ENCODE data around the gene TMEM26.
"Not testable (repeated sequence)": the region's sequence is repeated elsewhere in the genome, so short reads cannot be mapped to it uniquely, and the experiment has no call there.

TMEM26 gene

DNA sequence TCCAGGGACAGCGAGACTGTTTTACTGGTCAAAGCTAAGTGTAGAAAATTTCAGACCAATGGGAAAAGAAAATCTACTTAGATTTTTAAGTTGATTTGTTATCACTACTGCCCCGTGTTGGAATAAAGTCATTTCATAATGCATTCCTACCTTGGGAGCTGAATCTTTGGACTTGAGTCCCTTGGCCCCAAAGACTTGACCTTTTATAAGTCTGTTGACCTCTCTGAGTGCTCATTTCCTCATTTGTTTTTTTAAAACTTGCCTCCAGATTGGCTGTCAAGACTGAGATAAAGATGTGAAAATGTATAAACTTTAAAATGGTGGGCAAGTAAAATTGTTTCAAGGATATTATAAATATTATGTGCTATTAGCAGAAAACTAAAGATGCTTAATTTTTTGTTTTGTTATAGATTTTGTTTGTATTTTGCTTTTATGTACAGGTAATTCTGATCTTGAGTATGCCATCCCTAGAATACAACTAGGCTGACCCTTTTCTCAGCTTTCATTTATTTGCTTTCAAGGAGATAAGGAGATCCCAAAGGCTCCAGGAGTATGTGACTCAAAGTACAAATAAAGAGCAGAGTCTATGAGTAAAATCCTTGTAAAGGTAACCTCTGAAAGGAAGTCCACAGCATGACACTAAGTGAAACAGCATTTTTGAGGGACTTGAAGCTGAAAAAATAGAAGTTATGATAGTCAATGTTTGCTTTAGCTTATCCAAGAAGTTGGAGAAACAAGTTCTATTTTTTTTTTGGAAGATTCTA lies 54.6 kb downstream of the TMEM26 start:
- no peak for DNase-seq (ENCODE audit: low read depth)

DNA sequence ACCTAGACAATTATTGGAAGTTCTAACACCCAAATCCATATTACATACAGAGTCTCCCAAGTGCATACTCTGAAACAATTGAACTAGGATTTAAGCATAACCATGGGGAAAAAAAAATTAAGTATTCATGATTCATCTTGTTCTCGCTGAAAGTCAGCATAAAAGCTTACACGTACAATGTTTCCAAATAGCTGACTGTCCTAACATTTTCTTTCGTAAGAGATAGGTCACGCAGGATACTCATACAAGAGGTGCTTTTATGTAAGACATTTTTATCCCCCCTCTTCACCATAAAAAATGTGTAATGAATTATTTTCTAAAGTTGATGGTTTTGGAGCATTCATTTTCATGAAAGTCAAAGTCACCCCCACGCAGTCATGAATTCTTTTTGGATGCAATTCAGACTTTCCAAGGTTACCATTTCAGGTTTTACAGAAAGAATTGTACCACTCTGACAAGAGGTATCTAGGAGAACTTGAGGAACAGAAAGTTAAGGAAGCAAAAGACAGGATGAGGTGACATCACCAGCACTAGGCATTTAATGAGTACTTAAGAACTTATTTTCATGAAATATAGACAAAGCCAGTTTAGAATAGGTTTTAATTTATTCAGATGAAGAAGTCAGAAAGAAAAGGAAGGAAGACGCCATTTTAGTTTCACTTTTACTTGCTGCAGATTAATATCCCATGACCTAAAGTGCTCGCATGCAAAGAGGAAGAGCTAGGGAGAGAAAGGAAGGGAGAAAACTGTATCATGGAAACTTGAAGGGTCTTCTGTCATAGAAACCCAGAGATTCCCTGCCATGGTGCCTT lies 55.8 kb downstream of the TMEM26 start:
- DNase-seq (ENCODE audit: low read depth) = peak; percentile 31

DNA sequence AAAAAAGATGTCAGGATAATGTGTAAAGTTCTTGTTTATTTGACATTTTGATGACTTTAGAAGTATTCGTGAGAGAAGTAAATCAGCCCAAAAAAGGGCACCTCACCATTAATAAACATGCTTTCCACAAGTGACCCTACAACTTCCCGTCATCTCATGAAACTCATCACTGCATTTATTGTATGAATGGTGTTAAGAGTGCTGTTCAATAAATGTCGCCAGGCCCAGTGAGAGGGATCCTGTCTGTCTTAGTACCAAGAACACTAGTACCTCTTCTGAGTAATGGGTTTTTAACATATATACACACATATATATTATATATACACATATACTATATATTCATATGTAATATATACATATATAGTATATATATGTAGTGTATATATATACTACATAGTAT lies 61.9 kb downstream of the TMEM26 start:
- DNase-seq (ENCODE audit: low read depth) = no peak

DNA sequence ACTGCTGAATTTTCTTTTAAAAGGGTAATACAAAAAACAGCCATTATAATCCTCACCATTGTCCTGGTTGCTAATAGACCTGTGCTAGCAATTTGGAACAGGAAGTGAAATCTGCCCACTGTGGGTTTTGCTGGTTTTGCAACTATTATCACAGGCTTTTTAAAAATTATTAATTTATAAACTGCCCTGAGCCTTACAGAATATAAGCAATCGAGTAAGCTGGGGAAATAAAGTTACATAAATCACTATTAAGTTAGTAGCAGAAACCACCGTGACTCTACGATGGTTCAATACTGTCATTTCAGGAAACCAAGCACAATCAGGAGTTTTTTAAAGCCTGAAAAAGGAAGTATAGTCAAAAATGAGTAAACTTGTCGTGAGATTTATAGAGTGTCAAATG lies 62.3 kb downstream of the TMEM26 start:
- no peak for DNase-seq (ENCODE audit: low read depth)

DNA sequence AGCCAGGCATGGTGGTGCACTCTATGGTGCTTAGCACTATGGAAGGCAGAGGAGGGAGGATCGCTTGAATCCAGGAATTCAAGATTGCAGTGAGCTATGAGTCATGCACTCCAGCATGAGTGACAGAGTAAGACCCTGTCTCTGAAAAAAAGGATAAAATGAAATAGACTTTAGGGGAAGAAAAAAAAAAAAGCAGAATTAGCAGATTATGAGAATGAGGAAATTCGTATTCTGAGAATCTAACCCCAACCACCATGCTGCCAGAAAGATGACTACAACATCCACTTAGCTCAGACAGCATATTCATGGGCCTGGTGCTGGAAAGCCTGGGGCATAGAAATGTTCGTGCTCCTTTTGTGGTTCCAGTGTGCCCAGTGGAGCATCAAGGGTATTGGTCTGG lies 63.3 kb downstream of the TMEM26 start:
- no peak for DNase-seq (ENCODE audit: low read depth)

DNA sequence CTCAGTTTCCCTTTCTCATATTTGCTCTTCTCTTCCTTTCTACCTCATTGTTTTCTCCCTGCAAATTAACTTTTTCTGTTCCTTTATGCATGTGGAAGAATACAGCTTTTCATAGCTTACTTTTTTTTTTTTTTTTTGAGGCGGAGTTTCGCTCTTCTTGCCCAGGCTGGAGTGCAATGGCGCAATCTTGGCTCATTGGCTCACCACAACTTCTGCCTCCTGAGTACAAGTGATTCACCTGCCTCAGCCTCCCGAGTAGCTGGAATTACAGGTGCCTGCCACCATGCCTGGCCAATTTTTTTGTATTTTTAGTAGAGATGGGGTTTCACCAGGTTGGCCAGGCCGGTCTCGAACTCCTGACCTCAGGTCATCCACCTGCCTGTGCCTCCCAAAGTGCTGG lies 64.2 kb downstream of the TMEM26 start:
- DNase-seq (ENCODE audit: low read depth) = not testable (repeated sequence)

DNA sequence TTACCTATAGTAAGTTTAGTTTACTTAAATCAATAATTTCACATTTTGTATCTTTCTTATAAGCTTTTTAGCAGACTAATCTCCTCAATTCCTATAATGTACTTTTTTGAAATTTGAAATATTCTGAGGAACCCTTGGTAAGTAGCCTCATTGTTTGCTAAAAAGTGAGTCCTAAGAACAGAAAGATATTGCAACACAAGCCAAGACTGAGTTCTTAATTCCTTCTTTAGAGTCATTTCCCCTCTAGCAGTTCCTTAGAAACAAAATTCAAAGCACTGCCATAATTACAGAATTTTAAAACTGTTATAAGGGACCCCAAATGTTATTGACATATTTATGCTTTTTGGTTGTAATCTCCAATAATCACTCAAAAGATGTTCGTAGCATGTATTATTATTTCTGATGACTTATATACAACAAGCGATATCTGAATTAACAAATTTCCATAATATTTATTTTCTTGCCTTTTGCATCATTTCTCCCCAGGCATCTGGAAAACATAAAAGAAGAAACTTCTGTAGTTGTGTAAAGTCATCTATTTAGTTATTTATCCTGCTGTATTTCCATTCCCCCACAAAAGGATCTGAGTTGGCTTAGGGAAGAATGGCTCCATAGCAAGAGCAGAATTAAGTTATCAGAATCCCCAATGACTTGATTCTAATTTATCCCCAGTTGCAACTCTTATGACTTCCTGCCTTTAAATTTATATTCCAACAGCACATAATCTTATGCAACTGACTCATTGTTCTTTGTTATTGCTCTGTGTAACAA lies 67.8 kb downstream of the TMEM26 start:
- no peak for DNase-seq (ENCODE audit: low read depth)

DNA sequence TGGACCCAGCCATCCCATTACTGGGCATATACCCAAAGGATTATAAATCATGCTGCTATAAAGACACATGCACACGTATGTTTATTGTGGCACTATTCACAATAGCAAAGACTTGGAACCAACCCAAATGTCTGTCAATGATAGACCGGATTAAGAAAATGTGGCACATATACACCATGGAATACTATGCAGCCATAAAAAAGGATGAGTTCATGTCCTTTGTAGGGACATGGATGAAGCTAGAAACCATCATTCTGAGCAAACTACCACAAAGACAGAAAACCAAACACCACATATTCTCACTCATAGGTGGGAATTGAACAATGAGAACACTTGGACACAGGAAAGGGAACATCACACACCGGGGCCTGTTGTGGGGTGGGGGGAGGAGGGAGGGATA lies 72.0 kb downstream of the TMEM26 start:
- DNase-seq (ENCODE audit: low read depth) = not testable (repeated sequence)

DNA sequence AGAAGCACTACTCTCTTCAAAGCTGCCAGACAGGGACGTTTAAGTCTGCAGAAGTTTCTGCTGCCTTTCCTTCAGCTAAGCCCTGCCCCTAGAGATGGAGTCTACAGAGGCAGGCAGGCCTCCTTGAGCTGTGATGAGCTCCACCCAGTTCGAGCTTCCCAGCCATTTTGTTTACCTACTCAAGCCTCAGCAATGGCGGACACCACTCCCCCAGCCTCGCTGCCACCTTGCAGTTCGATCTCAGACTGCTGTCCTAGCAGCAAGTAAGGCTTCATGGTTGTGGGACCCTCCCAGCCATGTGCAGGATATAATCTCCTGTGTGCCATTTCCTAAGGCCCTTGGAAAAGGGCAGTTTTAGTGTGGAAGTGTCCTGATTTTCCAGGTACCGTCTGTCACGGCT lies 74.3 kb downstream of the TMEM26 start:
- no peak for DNase-seq (ENCODE audit: low read depth)

DNA sequence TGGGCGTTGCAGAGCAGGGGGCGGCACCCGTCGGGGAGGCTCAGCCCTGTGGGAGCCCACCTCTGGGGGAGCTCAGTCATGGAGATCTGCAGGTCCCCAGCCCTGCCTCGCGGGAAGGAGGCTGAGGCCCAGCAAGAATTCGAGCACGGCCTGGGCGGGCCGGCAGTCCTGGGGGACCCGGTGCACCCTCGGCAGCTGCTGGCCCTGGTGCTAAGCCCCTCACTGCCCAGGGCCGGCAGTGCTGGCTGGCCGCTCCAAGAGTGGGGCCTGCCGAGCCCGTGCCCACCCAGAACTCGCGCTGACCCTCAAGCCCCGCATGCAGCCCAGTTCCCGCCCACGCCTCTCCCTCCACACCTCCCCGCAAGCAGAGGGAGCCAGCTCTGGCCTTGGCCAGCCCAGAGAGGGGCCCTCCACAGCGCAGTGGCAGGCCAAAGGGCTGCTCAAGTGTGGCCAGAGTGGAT lies 76.2 kb downstream of the TMEM26 start:
- no peak for DNase-seq (ENCODE audit: low read depth)

DNA sequence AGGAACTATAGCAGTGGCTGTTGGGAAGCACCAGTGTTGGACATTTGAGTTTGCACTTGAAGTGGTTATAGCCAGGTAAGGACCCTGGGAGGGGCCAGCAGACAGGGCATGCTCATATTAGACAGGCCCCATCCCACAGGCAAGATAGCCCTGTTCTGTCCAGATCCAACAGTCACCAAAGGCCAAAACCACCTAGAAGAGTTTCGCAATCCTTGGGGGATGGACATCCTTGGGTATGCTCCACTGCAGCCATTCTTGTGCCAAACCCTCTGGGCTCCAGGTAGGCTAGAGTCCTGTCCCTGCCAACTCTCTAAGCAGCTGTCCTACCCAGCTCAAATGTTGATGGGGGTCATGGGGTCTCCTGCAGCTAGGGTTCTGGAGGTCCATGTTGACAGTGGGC lies 76.8 kb downstream of the TMEM26 start:
- no peak for DNase-seq (ENCODE audit: low read depth)

DNA sequence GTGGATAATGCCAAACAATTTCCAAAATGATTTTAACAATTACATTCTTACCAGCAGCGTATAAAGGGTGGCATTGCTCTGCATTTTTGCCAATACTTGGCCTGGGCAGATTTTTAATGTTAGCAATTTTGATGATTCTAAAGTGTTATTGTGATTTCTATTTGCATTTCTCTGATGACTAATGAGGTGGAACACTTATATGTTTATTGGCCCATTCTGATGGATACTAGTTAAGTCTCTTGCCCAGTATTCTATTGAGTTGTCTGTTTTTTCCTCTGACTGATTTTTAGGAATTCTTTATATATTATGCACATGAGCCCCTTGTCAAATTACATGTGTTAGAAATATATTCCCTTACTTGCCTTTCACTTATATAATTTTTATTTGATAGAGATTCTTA lies 86.8 kb downstream of the TMEM26 start:
- DNase-seq (ENCODE audit: low read depth) = no peak

DNA sequence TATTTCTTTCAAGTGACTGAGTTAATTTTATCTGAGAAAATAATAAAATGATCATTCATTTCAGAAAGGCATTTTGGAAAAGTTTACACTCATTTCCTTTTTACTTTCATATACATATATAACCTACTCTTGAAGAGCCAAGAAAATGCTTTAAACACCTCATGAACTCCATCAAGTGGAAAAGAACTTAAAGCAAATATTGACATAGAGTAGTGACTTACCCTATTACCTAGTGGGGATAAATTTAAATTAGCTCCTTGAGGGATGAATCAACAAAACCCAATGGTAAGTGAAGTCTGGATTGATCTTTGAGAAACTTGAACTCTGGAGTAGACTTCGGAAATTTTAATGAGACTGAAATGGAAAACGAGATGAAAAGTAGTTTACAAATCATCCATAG lies 88.6 kb downstream of the TMEM26 start:
- no peak for DNase-seq (ENCODE audit: low read depth)

DNA sequence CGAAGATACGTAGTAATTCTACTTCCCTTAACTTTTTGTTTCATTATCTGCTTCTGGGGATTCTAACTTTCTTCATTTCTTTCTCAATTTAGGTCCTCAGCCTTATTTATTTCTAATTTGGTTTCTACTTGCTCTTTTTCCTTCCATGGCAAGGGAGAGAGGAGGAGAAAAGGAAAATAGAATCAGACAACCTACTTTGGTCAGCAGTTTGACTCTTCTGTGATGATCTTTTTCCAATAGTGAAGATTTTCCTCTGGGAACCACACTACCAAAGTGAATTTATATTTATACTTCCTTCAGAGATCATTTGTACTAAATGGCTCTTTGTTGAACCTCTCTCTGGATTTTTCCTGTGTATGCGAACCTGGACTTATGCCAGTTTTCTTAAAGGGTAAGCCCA lies 90.2 kb downstream of the TMEM26 start:
- DNase-seq (ENCODE audit: low read depth) = no peak

DNA sequence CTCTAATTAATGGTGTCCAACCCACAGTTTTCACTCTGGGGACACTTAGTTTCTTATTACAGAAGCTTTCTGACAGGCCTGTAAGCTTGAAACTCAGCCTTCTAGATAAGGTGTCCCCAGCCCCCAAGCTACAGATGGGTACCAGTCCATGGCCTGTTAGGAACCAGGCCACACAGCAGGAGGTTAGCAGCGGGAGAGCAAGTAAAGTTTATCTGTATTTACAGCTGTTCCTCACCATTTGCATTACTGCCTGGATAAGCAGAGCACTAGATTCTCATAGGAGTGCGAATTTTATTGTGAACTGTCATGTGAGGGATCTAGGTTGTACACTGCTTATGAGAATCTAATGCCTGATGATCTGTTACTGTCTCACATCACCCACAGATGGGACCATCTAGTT lies 93.7 kb downstream of the TMEM26 start:
- DNase-seq (ENCODE audit: low read depth) = no peak

DNA sequence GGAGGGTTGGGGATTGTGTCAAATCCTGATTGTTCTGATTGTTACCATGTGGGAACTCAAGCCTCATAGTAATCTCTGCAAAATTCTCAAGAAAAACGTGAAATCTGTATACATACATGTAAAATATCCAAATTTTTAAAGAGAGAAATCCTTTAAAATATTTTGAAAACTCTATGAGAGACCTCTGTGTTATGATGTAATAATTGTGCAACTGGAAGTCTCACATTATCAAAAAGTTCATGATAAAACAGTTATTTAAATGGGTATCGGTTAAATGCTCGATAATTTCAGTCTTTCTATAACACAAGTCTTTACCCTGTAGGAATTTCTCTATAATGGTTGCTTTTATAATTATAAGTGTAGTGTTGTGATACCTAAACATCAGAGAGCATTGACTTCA lies 95.5 kb downstream of the TMEM26 start:
- no peak for DNase-seq (ENCODE audit: low read depth)
